ENCODE results near the gene CEBPZOS. TPM values are rescaled to one million over a fixed set of nuclear protein-coding genes. Genes with fewer than 3 reads are reported as not detected.
A peak's percentile ranks its signal among the peaks of the same experiment; 100 is the strongest.

Gene CEBPZOS
- polyA plus RNA-seq, 1 experiment = 50.5 TPM

GRCh38 chr2:37230581-37230980 lies 34.3 kb downstream of the CEBPZOS start:
- H3K4me3 ChIP-seq (ENCODE audit: low read depth, low read length) = peak overlapping the region; percentile 99
- no peak for DNase-seq (ENCODE audit: low read depth, low spot score)
- H3K27ac ChIP-seq (ENCODE audit: low read depth, low read length) = no peak overlapping the region
- ChIA-PET POLR2A (no interaction called here), CTCF (no interaction called here)
- no peaks in the 10 kb centered on the region for H3K27me3 ChIP-seq (ENCODE audit: control insufficient read depth, insufficient read depth, low read length)
- H3K9me3 ChIP-seq (ENCODE audit: control insufficient read depth, insufficient read depth, low read length) = peaks cover 4% of the 10 kb centered on the region; the same call in 1 of the 2 replicates
- no peak for TF ChIP-seq CTCF (IDR thresholded peaks at IDR 0.05; ENCODE audit: low read depth, low read length)

- H3K4me3 ChIP-seq (ENCODE audit: low read depth, low read length) = peak within 1 kb of the TSS; percentile 99
- POLR2A ChIA-PET = interaction anchor here (0.6 to 1.0 kb wide), 3 partner anchors 34 to 123 kb away, joined by 3 to 5 read pairs (median 3); no protein-coding TSS in a partner anchor
- H3K27ac ChIP-seq (ENCODE audit: low read depth, low read length) = peak within 1 kb of the TSS; percentile 96
- peaks cover 4% of the 10 kb centered on the region; the same call in 1 of the 2 replicates for H3K9me3 ChIP-seq (ENCODE audit: control insufficient read depth, insufficient read depth, low read length)
- 0 out of 2 replicates have a peak, but pooled peaks have one; percentile 12 for TF ChIP-seq CTCF (IDR thresholded peaks at IDR 0.05; ENCODE audit: low read depth, low read length)
- CTCF ChIA-PET = no interaction called here
- peak; percentile 71 for DNase-seq (ENCODE audit: low read depth, low spot score)
- H3K27me3 ChIP-seq (ENCODE audit: control insufficient read depth, insufficient read depth, low read length) = no peaks in the 10 kb centered on the region
Observed at GRCh38 chr2:37231241-37232130, 35.2 kb downstream of the CEBPZOS start, which contains the start of the genes CEBPZ and NDUFAF7. Gene CEBPZ, minus strand, starts transcription at chr2:37231596. Its CDS starts 29 bp downstream, at chr2:37231567. Gene NDUFAF7, plus strand, starts transcription at chr2:37231658. Its CDS starts 48 bp downstream, at chr2:37231706.

GRCh38 chr2:37232131-37232933 lies 36.0 kb downstream of the CEBPZOS start:
- peak overlapping the region; percentile 96 for H3K27ac ChIP-seq (ENCODE audit: low read depth, low read length)
- H3K4me3 ChIP-seq (ENCODE audit: low read depth, low read length) = peak overlapping the region; percentile 99
- TF ChIP-seq CTCF (IDR thresholded peaks at IDR 0.05; ENCODE audit: low read depth, low read length) = no peak
- CTCF ChIA-PET = interaction anchor here (1.1 kb wide), 1 partner anchor 64 kb away, joined by 3 read pairs; no protein-coding TSS in a partner anchor
- POLR2A ChIA-PET = interaction anchor here (0.6 to 1.0 kb wide), 2 partner anchors 35 to 124 kb away, joined by 3 read pairs; no protein-coding TSS in a partner anchor
- no peaks in the 10 kb centered on the region for H3K27me3 ChIP-seq (ENCODE audit: control insufficient read depth, insufficient read depth, low read length)
- peaks cover 4% of the 10 kb centered on the region; the same call in 1 of the 2 replicates for H3K9me3 ChIP-seq (ENCODE audit: control insufficient read depth, insufficient read depth, low read length)
- no peak for DNase-seq (ENCODE audit: low read depth, low spot score)

- no peak overlapping the region for H3K27ac ChIP-seq (ENCODE audit: low read depth, low read length)
- H3K4me3 ChIP-seq (ENCODE audit: low read depth, low read length) = no peak overlapping the region
- ChIA-PET POLR2A (no interaction called here), CTCF (interaction anchor here (0.6 kb wide), 1 partner anchor 77 kb away, joined by 4 read pairs; no protein-coding TSS in a partner anchor)
- no peak for DNase-seq (ENCODE audit: low read depth, low spot score)
- no peaks in the 10 kb centered on the region for H3K9me3 ChIP-seq (ENCODE audit: control insufficient read depth, insufficient read depth, low read length)
- no peaks in the 10 kb centered on the region for H3K27me3 ChIP-seq (ENCODE audit: control insufficient read depth, insufficient read depth, low read length)
- no peak for TF ChIP-seq CTCF (IDR thresholded peaks at IDR 0.05; ENCODE audit: low read depth, low read length)
Observed at GRCh38 chr2:37243435-37243834, 47.1 kb downstream of the CEBPZOS start.
